NCI-H2227 treated with DMSO at 0.1 percent for 48 hours (cell line): ENCODE results near the gene HIP1.
"Not testable (repeated sequence)": the region's sequence is repeated elsewhere in the genome, so short reads cannot be mapped to it uniquely, and the experiment has no call there.

Experiments
- DNase-seq: peaks from one replicate; lab custom pipeline; 2025; lab: John Stamatoyannopoulos, UW

The HIP1 gene

GRCh38 chr7:75738604-75738974, at the start of gene HIP1:
Gene HIP1 (minus strand): TSS chr7:75738941. CDS start chr7:75738920, 21 bp downstream.
- no peak for DNase-seq

GRCh38 chr7:75788154-75788847, 49.6 kb upstream of the HIP1 start:
- DNase-seq, result not testable (repeated sequence)

DNA sequence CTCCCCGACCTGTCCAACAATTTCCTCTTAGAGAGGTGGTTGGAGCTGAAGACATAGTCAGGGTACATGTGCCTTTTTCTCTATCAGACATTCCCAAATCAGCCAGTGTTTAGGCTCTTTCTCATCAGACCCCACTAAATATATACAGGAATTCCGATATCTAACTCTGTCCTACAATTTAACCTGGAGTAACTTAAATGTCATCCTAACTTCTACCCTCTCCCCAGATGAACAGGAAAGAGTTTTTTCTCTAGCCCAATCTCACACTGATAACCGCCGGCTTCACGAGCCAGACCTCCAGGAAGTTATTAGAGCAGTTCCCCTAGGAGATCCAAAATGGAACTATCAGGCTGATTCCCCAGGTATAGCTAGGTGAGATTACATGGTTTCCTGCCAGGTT, 44.3 kb upstream of the HIP1 start:
- not testable (repeated sequence) for DNase-seq

GRCh38 chr7:75780647-75781273, 42.0 kb upstream of the HIP1 start:
- not testable (repeated sequence) for DNase-seq

DNA sequence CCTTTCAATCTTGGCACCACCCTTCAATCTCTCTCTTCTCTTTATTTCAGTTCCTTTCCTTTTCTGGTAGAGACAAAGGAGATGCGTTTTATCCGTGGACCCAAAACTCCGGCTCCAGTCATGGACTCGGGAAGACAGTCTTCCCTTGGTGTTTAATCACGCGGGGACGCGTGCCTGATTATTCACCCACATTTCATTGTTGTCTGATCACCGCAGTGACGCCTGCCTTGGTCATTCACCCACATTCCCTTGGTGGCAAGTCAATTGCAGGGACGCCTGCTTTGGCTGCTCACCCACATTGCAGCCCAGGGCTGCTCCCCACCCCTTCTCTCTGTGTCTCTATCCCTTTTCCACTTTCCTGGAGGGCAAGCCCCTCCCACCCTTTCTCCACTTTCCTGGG, 40.8 kb upstream of the HIP1 start:
- not testable (repeated sequence) for DNase-seq

DNA sequence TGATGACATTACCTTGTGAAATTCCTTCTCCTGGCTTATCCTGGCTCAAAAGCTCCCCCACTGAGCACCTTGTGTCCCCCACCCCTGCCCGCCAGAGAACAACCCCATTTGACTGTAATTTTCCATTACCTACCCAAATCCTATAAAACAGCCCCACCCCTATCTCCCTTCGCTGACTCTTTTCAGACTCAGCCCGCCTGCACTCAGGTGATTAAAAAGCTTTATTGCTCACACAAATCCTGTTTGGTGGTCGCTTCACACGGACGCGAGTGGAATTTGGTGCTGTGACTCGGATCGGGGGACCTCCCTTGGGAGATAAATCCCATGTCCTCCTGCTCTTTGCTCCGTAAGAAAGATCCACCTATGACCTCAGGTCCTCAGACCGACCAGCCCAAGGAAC, 40.3 kb upstream of the HIP1 start:
- DNase-seq, result not testable (repeated sequence)

- DNase-seq, result no peak
Measured at GRCh38 chr7:75776295-75776971, 37.7 kb upstream of the HIP1 start.

DNA sequence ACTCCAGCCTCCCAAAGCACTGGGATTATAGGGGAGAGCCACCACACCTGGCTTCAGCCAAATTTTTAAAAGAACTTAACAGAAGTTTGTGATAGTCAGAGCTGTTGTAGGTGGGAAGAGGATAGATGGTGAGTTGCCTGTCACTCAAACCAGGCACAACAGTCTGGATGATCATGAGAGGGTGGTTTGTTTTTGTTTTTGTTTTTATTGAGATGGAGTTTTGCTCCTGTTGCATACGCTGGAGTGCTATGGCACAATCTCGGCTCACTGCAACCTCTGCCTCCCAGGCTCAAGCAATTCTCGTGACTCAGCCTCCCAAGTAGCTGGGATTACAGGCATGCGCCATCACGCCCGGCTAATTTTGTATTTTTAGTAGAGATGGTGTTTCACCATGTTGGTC, 35.2 kb upstream of the HIP1 start:
- not testable (repeated sequence) for DNase-seq

DNA sequence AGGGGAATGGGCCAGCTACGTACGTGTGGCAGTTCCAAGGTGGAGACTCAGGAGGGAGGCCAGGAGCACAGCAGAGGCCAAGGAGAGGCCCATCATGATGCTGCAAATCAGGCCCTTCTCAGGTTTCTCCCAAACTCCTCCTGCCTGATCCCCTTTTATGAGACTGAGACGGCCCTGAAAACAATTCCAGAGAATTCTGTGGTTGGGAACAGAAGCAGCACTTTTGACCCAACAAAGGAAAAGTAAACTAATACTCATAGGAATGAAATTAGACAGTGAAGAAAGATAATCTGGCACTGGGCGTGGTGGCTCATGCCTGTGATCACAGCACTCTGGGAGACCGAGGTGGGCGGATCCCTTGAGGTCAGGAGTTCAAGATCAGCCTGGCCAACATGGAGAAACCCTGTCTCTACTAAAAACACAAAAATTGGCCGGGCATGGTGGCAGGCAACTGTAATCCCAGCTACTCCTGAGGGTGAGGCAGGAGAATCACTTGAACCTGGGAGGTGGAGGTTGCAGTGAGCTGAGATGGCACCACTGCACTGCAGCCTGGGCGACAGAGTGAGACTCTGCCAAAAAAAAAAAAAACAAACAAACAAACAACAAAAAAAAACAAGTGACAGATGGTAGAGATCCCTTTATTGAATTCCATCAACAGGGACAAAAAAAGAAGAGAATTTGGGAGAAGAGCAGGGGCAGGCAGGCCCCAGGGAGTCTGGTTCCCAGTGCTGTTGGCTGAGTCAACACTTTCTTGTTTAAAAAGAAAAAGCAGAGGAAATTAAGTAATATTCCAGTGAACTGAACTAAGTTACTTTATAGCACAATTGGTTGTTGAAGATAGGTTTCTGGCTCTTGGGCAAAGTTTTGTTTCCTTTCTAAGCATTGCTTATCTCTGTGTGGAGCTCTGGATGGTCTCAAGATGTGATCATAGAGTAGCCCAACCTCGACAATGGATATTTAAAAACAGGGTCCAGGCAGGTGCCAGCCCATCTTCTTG, 33.6 kb upstream of the HIP1 start, which contains the start of gene CCL26:
TSS of gene CCL26 (minus strand) at position 131 of the 997 bp plus-strand sequence. CDS start at position 96, 35 bp downstream.
- no peak for DNase-seq

DNA sequence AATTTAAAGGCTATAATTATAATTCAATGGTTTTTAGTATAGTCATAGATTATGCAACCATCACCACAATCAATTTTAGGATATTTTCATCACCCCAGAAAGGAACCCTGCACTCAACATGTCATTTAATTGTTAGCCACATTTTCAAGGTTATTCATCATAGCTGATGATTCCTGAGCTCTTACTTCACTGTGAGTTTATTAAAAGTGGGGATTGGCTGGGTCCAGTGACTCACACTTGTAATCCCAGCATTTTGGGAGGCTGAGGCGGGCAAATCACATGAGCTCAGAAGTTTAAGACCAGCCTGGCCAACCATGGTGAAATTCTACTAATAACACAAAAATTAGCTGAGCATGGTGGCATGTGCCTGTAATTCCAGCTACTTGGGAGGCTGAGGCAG, 32.5 kb upstream of the HIP1 start:
- no peak for DNase-seq

DNA sequence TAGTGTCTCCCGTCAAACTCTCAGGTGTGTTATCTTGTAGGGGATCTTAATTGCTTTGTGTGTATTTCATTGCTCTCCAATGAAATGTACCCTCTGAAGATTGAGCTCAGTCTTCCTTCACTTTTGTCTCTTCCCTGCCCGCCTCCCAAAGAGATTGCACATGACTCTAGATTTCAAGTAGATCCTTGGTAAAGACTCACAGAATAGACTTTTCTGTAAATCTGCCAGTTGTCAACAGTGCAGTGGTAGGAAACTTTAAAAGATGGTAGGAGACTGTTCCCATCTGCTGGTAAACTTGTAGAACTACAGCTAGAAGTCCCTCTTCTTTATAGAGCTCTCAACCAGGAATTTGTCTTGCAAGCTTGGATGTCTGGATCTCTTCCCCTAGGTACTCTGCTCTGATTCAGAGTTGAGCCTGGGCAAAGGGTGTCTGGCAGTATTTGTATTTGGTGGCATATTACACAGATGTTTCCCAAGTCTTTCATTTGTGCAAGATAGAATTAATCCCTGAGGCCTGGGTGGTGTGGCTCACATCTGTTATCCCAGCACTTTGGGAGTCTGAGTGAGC, 23.7 kb upstream of the HIP1 start:
- peak; percentile 77 for DNase-seq

DNA sequence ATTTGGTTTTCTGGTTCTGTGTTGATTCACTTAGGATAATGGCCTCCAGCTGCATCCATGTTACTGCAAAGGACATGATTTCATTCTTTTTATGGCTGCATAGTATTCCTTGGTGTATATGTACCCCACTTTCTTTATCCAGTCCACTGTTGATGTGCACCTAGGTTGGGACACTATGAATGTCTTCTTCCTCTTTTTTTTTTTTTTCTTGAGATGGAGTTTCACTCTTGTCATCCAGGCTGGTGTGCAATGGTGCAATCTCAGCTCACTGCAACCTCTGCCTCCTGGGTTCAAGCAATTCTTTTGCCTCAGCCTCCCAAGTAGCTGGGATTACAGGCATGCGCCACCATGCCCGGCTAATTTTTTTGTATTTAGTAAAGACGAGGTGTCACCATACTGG, 23.1 kb upstream of the HIP1 start:
- DNase-seq, result not testable (repeated sequence)

GRCh38 chr7:75758491-75758890, 19.8 kb upstream of the HIP1 start:
- DNase-seq, result no peak

GRCh38 chr7:75757860-75758259, 19.1 kb upstream of the HIP1 start:
- no peak for DNase-seq

DNA sequence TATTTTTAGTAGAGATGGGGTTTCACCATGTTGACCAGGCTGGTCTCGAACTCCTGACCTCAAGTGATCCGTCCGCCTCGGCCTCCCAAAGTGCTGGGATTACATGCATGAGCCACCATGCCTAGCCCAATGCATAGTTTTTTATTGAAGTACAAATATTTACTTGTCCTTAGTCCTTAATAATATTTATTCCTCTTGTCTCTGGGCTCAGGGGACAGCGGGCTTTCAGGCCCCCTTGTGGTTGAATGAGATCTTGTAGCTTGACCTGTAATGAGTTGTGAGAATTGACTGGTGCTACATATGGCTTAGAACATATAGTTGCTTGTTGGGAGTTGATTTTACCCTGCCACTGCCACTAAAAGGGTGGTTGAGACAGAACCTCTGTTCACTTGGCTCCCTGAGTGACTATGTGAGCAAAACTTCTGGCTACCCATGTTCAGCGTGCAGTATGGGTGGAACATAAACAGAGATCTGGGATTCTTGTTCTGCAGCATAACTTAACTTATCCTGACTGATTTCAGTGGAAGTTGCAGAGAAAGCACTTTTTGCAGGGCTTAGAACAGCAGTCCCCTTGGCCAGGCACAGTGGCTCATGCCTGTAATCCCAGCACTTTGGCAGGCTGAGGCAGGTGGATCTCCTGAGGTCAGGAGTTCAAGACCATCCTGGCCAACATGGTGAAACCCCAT, 18.4 kb upstream of the HIP1 start:
- DNase-seq, result no peak

GRCh38 chr7:75756206-75756990, 17.7 kb upstream of the HIP1 start:
- DNase-seq, result no peak

- no peak for DNase-seq
Measured at GRCh38 chr7:75743455-75743859, 4.7 kb upstream of the HIP1 start.

DNA sequence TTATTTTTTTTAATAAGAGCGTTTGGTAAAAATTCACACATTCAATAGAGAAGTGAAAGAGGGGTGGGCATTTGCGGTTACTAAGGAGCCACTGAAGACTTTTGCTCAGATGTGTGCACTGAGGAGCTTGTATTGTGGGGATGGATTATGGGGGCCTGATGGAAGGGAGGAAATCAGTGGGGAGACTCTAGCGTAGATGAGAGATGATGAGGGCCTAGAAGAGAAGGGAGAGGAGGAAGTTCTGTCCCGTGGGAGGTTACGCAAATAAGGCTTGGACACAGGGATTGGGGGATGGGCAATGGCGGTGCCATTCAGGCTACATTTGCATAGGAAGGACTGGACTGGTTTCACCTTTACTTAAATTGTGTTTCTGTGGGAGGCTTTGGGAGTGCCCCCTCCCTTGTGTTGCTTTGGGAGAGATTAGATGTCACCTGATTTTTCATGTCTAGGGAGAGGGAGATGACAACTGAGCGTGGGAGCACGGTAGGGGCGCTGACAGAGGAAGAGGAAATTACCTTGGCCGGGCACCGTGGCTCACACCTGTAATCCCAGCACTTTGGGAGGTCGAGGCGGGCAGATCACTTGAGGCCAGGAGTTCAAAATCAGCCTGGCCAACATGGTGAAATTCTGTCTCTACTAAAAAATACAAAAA, 2.2 kb upstream of the HIP1 start:
- no peak for DNase-seq

GRCh38 chr7:75739796-75740672, 1.3 kb upstream of the HIP1 start:
- no peak for DNase-seq
